IPS-11a (cell line): Measurements from ENCODE around the gene RSF1.
"Not testable (repeated sequence)": the region's sequence is repeated elsewhere in the genome, so short reads cannot be mapped to it uniquely, and the experiment has no call there.

Experiments
- H3K4me3 ChIP-seq: one replicate; pipeline ENCODE4 v1.5.1; 2013; ENCODE audit warnings: low read depth, low read length, control low read depth

RSF1 gene

DNA sequence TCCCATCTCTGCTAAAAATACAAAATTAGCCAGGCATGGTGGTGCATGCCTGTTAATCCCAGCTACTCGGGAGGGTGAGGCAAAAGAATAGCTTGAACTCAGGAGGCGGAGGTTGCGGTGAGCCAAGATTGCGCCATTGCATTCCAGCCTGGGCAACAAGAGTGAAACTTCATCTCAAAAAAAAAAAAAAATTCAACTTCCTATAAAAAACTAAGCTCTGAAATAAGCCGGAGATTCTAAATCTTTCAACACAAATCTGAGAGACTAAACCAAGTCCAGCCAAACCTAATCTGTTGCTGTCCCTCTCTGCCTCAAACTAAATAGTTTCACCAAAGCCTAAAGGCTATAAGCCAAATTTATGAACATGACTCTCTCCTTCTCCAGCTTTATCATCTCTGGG lies 186.6 kb downstream of the RSF1 start:
- H3K4me3 ChIP-seq = not testable (repeated sequence)

DNA sequence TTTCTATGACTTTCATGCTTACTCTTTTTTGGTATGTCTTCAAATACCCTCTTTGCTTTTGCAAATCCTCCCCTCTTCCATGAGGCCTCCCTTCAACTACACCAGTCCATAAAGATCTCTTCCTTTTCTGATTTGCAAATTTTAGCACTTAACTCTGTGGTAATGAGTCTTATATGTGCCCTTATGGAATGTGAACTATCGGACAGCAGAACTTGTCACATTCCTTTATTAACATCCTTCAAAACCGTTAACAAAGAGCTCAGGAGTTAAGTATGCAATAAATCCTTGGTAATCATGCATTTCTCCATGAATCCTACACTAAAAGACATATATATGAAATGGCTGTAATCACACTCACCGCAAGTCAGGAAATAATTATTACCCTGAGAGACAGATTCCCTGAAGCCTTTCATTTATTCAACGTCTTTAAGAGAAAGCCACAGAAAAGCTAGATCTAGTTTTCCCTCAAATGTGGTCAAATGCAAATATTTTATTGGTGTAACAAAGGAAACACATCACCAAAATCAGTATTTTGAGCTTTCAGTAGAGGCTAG lies 190.3 kb downstream of the RSF1 start:
- no peak overlapping the region for H3K4me3 ChIP-seq

DNA sequence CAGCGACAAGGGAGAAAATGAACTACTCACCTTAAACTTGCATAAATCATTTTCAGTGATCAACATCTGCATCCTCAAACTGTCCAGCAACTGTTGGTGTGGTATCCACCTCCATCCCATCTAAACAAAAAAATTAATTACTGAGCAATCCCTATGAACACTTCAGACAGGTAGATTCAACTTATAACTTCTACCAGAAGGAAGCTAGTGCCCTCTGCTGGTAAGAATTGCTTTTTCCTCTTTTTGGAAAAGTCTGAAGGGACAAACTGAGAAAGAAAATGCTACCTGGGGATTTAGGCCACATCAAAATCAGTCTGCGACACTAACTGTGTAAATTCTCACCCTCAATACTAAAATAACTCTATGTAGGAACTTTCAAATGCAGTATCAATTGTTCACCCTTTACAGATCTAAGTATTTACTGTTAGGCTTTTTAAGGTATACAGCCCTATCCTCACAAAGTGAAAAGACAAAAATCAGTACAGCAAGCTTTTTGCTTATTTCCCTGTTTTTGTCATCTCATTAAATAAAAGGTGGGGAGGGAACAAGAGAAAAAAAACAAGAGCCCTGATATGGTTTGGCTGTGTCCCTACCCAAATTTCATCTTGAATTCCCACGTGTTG lies 200.8 kb downstream of the RSF1 start:
- H3K4me3 ChIP-seq = no peak overlapping the region

GRCh38 chr11:77617892-77618291 lies 202.6 kb downstream of the RSF1 start:
- no peak overlapping the region for H3K4me3 ChIP-seq

- no peak overlapping the region for H3K4me3 ChIP-seq
These were observed 208.6 kb downstream of the RSF1 start for GRCh38 chr11:77611921-77612320.
